Measurements from ENCODE around the gene PIGZ. TPM values are rescaled to one million over a fixed set of nuclear protein-coding genes. Genes with fewer than 3 reads are reported as not detected.

The PIGZ gene
- total RNA-seq, 1 experiment from 2014 or later: 0.69 TPM

GRCh38 chr3:196976941-196977340 is 8.3 kb upstream of the PIGZ start:
- H3K4me1 ChIP-seq (ENCODE audit: insufficient read depth, low read length, poor library complexity, severe bottlenecking): no peaks in the 10 kb centered on the region
- BruUV-seq (replicated peaks): no TSS peak
- no peaks in the 10 kb centered on the region for H3K9me3 ChIP-seq (ENCODE audit: low read depth, low read length, poor library complexity, severe bottlenecking)
- H3K4me3 ChIP-seq (ENCODE audit: low read depth, low read length, poor library complexity, severe bottlenecking): no peak overlapping the region
- no peaks in the 10 kb centered on the region for H3K36me3 ChIP-seq (ENCODE audit: insufficient read depth, low read length, poor library complexity, severe bottlenecking)
- intact Hi-C loops (cut with micrococcal nuclease; ENCODE audit: unreplicated experiment): loop anchor here (10.0 kb wide), 1 partner anchor 528 kb away; no protein-coding TSS in a partner anchor
- H3K27ac ChIP-seq (ENCODE audit: low read depth, low read length, poor library complexity, severe bottlenecking): no peak overlapping the region
- no peak for DNase-seq (ENCODE audit: low spot score)
- TF ChIP-seq, protein P1, sequence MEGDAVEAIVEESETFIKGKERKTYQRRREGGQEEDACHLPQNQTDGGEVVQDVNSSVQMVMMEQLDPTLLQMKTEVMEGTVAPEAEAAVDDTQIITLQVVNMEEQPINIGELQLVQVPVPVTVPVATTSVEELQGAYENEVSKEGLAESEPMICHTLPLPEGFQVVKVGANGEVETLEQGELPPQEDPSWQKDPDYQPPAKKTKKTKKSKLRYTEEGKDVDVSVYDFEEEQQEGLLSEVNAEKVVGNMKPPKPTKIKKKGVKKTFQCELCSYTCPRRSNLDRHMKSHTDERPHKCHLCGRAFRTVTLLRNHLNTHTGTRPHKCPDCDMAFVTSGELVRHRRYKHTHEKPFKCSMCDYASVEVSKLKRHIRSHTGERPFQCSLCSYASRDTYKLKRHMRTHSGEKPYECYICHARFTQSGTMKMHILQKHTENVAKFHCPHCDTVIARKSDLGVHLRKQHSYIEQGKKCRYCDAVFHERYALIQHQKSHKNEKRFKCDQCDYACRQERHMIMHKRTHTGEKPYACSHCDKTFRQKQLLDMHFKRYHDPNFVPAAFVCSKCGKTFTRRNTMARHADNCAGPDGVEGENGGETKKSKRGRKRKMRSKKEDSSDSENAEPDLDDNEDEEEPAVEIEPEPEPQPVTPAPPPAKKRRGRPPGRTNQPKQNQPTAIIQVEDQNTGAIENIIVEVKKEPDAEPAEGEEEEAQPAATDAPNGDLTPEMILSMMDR (conservative IDR thresholded peaks at IDR 0.05; ENCODE audit: low read depth, low read length): no peak
- no peak for TF ChIP-seq EZH2 (IDR thresholded peaks at IDR 0.05; ENCODE audit: borderline replicate concordance, low read depth, low read length, poor library complexity, severe bottlenecking)
- CTCF ChIA-PET: no interaction called here
- POLR2A ChIA-PET (ENCODE audit: low non-redundant PET): no interaction called here
- H3K27me3 ChIP-seq (replicated peaks; ENCODE audit: insufficient read depth, low read depth, low read length, poor library complexity): no peaks in the 10 kb centered on the region

DNA sequence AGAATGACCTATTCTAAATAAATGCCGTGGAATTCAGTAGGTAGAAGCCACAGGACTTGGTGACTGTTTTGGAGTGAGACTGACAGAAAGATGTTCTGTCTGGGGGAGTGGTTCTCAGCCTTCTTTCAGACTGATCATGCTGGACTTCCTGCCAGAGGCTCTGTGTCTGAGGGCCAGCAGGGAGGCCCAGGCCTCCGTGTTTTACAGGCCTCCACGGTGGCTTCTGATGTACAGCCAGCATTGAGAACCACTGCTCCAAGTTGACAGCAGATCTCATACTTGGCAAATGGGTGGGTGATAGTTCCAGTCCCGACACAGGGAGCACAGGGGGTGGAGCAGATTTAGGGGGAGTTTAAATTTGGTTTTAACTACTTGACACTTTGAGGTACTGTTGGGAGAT is 6.7 kb upstream of the PIGZ start:
- intact Hi-C loops (cut with micrococcal nuclease; ENCODE audit: unreplicated experiment): loop anchor here (10.0 kb wide), 1 partner anchor 529 kb away; no protein-coding TSS in a partner anchor
- no TSS peak for BruUV-seq (replicated peaks)
- Histone ChIP-seq H3K4me3 (ENCODE audit: low read depth, low read length, poor library complexity, severe bottlenecking) (no peak overlapping the region), H3K27me3 (replicated peaks; ENCODE audit: insufficient read depth, low read depth, low read length, poor library complexity) (no peaks in the 10 kb centered on the region), H3K4me1 (ENCODE audit: insufficient read depth, low read length, poor library complexity, severe bottlenecking) (no peaks in the 10 kb centered on the region), H3K36me3 (ENCODE audit: insufficient read depth, low read length, poor library complexity, severe bottlenecking) (no peaks in the 10 kb centered on the region), H3K27ac (ENCODE audit: low read depth, low read length, poor library complexity, severe bottlenecking) (no peak overlapping the region), H3K9me3 (ENCODE audit: low read depth, low read length, poor library complexity, severe bottlenecking) (no peaks in the 10 kb centered on the region)
- TF ChIP-seq, protein P1 (conservative IDR thresholded peaks at IDR 0.05; ENCODE audit: low read depth, low read length): no peak
- no peak for TF ChIP-seq EZH2 (IDR thresholded peaks at IDR 0.05; ENCODE audit: borderline replicate concordance, low read depth, low read length, poor library complexity, severe bottlenecking)
- POLR2A ChIA-PET (ENCODE audit: low non-redundant PET): no interaction called here
- CTCF ChIA-PET: no interaction called here
- DNase-seq (ENCODE audit: low spot score): no peak

DNA sequence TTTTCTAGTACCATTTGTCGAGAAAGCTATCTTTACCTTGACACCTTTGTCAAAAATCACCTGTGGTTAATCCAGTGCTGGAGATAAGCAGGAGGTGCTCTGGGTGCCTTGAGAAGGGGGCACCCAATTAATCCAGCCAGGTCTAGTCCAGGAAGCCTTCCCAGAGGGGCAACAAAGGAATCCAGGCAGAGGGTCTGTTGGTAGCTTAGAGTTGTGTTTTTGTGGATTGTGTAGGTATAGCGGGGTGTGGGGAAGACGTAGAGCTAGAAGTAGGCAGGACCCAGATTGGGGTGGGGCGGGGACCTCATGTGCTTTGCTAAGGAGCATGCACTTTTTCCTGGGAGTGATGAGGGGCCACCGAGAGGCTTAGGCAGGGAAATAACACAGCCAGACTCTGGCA is 6.0 kb upstream of the PIGZ start:
- ChIA-PET POLR2A (ENCODE audit: low non-redundant PET) (no interaction called here), CTCF (no interaction called here)
- DNase-seq (ENCODE audit: low spot score): no peak
- Histone ChIP-seq H3K27ac (ENCODE audit: low read depth, low read length, poor library complexity, severe bottlenecking) (no peak overlapping the region), H3K9me3 (ENCODE audit: low read depth, low read length, poor library complexity, severe bottlenecking) (no peaks in the 10 kb centered on the region), H3K4me3 (ENCODE audit: low read depth, low read length, poor library complexity, severe bottlenecking) (no peak overlapping the region), H3K27me3 (replicated peaks; ENCODE audit: insufficient read depth, low read depth, low read length, poor library complexity) (no peaks in the 10 kb centered on the region), H3K36me3 (ENCODE audit: insufficient read depth, low read length, poor library complexity, severe bottlenecking) (no peaks in the 10 kb centered on the region), H3K4me1 (ENCODE audit: insufficient read depth, low read length, poor library complexity, severe bottlenecking) (no peaks in the 10 kb centered on the region)
- no TSS peak for BruUV-seq (replicated peaks)
- TF ChIP-seq, protein P1 (conservative IDR thresholded peaks at IDR 0.05; ENCODE audit: low read depth, low read length): no peak
- no peak for TF ChIP-seq EZH2 (IDR thresholded peaks at IDR 0.05; ENCODE audit: borderline replicate concordance, low read depth, low read length, poor library complexity, severe bottlenecking)
- intact Hi-C loops (cut with micrococcal nuclease; ENCODE audit: unreplicated experiment): loop anchor here (10.0 kb wide), 1 partner anchor 530 kb away; no protein-coding TSS in a partner anchor
